HG03103 (cell line): ENCODE measurements around the gene PHF10.
"Not testable (repeated sequence)": the region's sequence is repeated elsewhere in the genome, so short reads cannot be mapped to it uniquely, and the experiment has no call there.

ENCODE experiments used
- ATAC-seq: cut with Tn5 transposase; IDR thresholded peaks from one replicate; pipeline ENCODE4 v1.9.1; 2021; ENCODE audit warnings: low read depth; ENCODE audit not compliant: unreplicated experiment

Gene PHF10

DNA sequence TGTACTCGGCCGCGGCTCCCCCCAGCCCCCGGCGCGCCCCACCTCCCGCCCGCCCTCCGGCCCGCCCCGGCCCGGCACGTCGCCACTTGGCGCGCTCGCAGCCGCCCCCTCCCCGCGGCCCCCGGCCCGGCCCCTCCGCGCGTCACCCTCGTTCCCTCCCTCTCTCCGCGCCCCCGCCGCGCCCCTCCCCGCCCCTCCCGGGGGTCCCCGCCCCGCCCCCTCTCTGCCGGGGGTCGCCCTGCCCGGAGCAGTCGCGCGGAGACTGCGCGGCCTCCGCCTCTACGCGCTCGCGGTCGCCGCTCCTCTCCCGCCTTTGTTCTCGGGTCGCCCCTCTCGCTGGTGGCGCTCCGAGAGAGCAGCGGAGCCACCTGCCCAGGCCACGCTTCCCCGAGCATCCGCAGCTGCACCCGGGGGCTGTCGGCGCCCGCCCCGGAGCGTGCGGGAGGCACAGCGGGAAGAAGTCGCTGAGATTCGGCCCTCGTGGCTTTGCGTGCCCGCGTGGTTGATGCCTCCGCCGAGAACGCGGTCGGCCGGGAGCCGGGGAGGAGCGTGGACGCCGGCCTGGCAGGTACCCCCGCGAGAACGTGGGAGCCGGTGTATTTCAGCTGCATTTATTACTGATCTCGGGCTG is at the start of gene PHF10:
PHF10 (minus strand) TSS at position 7 of the 631 bp plus-strand sequence. CDS start 569 bp downstream, outside the sequence.
- peak; percentile 33 for ATAC-seq

DNA sequence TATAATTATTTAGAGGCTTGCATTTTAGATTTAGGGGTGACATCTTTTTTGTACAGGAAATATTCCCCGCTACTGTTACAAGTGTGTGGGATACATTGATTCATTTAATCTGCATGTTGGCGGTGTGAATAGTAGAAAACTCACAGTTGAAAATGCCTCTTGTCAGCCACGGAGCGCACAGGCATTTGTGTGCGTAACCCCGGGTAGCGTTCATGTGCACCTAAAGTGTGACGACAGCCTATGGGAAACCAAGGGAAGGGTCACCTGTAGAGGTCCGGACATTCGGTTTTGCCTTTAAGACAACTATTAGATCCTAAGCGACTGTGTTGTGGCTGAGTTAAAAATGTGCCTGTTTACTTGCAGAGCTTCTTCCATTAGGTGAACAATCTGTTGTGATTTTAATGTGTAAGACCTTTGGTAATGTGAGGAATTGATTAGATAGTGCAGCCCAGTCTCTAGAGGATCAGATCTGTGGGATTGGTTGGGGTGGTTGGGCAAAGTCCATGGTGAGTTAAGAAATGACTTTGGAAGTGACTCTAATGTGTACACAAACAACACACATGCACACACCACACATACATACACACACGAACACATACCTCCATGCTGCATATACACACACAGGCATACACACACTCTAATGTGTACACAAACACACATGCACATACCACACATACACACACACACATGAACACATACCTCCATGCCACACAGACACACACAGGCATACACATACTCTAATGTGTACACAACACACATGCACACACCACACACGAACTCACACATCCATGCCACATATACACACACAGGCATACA is 42.8 kb upstream of the PHF10 start:
- no peak for ATAC-seq

DNA sequence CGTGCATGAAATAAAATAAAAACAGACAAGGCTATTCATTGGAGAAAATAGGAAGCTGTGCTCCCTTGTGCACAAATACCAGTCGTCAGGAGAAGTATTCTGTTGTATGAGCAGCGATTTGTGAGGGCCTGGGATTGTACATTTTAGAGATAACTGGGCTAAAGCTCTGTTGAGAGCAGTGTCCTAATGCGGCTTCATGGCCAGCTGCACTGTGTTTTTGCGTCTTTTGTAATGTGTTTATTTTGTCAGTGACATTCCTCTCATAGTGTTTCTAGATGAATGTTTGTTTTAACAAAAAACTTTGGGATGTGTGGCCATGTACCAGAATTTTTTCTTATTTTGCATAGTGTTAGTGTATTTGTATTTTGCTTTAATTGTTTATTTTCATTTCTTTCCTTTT is 41.9 kb upstream of the PHF10 start:
- ATAC-seq, result no peak

DNA sequence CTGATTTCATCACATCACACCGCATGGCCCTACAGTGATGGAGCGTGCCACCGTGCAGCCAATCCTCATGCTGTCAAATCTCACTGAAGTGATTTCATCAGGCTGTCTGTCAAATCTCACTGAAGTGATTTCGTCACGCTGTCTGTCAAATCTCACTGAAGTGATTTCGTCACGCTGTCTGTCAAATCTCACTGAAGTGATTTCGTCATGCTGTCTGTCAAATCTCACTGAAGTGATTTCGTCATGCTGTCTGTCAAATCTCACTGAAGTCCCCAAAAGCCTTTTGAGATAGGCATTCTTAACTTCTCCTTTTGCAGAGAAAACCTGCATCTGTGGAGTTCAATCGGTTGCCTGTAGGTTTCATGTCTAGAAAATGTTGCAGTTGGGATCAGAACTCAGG is 41.5 kb upstream of the PHF10 start:
- not testable (repeated sequence) for ATAC-seq

DNA sequence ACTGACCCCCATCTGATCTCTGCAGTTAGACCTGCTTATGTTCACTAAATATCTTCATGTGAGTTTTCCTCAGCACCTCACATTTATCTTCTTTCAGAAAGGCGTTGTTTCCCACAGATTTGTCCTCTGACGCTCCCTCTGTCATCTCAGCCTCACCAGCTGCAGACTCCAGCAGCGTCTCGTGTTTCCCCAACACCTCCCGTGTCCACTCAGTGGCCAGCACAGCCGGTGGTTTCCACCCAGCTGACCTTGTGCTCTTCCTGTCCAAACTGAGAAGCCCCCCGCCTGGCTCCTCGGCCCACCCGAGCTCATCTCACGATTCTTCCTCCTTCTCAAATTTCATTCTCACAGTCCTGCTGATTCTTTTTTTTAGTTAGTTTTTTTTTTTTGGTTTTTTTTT is 39.6 kb upstream of the PHF10 start:
- ATAC-seq, result no peak

DNA sequence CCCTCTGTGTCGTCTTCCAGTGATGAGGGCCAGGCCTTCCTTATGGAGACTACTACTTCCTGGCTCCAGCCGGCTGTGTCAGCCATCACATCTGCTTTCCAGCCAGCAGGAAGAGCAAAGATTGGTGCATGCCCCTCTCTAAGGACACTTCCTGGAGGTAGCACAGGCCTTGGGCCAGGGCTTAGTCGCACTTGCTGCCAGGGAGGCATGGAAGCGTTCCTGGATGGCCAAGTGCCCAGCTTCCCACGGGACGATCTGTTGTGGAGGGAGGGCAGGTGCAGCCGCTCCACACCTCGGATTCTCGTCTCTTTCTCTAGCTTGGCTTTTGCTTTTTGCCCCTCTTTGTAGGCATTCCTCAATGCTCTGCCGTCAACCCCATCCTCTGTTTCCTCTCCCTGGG is 39.0 kb upstream of the PHF10 start:
- no peak for ATAC-seq

DNA sequence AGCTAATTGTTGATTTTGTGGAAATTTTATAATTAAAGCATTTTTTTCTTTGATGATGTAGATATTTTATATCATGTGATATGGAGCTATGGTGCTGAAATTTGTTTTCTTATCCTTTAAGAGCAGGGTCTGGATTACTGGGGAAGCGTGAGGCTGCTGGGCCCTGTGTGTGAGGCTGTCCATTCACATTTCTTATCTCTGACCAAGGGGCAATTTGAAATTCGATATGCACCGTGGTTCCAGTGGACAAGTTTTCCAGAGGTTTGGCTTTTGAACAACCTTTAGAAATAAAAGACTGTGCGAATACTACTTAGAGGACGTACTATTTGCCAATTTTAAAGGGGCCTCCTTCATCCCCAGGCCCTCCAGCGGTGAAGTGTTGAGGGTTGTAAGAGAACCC is 30.9 kb upstream of the PHF10 start:
- no peak for ATAC-seq

DNA sequence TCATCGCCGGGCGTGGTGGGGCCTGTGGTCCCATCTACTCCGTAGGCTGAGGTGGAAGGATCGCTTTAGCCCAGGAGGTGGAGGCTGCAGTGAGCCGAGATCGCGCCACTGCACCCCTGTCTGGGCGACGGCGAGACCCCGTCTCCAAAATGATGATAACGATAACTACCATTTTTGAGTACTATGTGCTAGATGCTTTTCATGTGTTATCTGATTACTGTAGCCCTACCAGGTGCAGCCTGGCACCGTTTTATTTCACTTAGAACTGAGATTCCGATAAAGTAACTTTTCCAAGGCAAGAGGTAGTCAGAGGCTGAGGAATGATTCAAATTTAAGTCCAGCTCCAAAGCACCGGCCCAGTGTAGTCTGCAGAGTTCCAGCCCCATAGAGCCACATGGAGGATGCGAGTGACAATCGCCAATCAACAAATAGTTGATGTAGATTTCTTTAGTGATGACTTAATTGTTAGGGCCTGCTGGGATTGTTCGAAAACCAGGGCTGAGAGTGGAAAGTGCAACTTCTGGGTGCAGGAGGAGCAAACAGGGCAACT is 27.8 kb upstream of the PHF10 start:
- ATAC-seq, result no peak

DNA sequence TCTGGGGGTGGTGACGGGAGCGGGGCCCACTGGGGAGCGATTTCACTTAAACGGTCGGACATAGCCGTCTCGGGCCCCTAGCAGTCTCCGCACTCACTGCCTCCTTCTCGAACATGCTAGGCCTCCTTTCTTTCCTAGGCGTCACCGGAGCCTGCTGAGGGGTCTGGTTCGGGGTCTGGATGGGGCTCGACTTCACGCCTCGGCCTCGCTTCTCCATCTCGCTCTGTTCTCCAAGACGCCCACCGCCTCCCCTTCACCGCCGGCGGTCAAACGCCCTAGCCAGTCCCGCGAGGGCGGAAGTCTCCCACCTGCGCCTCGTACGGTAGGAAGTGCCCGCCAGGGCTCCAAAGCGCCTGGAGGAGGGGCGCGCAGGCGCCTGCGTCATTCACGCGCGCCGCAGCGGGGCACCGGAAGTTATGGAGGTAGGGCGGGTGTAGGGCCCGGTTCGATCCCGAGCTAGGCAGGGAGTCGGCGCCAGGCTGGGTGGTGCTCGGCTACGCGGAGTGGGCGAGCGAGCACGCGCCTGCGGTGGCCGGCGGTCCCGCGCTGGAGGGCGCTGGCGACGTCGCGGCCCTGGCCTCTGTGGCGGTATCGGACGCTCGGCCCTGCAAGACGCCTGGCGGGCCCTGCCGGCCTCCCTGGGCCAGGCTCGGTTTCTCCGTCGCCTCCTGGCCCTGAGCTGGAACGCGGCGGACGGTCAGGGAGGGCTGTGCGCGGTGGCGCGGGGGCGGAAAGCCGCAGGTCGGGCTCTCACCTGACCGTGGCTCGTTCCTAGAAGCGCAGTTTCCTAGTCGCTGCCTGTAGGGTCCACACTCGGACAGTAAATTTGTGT is 27.2 kb upstream of the PHF10 start, which contains the start of the genes DYNLT2 and ERMARD:
DYNLT2 (minus strand) TSS at position 331 of the 832 bp plus-strand sequence; CDS start at position 217, 114 bp downstream.
ERMARD (plus strand) TSS at position 381 of the 832 bp plus-strand sequence; CDS start at position 417, 36 bp downstream.
- ATAC-seq, result peak; percentile 93

DNA sequence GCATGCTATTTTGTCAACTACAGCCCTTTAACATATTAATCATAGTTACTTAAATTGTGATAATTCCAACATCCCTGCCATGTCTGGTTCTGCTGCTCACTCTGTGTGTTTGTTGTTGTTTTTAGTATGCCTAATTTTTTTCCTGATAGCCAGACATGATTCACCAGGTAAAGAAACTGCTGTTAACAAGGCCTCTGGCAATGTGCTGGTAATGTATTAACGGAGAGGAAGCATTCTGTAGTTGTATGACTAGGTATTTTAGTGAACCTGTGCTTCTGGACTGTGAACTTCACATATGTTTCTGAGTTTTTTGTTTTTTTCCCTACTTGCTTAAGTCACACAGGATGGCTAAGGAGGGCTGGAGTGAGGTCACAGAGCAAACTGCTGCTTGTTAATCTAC is 22.3 kb upstream of the PHF10 start:
- no peak for ATAC-seq

DNA sequence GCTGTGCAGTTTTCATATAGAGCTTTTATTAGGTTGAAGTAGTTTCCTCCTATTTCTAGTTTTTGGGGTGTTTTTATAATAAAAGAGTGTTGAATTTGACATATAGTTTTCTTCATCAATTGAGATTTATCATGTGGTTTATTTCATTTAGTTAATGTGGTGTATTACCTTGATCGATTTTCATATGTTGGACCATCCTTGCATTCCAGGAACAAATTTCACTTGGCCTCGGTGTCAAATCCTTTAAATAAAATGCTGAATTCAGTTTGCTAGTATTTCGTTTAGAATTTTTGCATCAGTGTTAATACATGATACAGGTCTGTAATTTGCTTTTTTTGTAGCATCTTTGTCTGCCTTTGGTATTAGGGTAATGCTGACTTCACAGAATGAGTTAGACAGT is 21.1 kb upstream of the PHF10 start:
- ATAC-seq, result no peak

DNA sequence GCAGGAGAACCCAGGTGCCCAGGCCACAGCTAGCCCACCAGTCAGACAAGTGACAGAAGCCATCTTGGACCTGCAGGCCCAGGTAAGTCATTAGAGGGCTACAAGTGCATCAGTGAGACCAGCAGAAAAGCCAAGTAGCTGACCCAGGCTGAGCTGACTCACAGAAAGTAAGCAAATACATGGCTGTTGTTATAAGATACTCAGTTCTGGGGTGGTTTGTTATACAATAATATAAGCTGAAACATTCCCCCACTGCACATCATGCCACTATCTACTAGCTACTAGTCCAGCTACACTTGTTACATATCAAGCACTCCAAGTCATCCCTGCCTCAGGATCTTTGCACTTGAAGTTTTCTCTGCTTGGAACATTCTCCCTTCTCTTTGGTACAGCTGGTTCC is 17.0 kb upstream of the PHF10 start:
- ATAC-seq, result no peak

DNA sequence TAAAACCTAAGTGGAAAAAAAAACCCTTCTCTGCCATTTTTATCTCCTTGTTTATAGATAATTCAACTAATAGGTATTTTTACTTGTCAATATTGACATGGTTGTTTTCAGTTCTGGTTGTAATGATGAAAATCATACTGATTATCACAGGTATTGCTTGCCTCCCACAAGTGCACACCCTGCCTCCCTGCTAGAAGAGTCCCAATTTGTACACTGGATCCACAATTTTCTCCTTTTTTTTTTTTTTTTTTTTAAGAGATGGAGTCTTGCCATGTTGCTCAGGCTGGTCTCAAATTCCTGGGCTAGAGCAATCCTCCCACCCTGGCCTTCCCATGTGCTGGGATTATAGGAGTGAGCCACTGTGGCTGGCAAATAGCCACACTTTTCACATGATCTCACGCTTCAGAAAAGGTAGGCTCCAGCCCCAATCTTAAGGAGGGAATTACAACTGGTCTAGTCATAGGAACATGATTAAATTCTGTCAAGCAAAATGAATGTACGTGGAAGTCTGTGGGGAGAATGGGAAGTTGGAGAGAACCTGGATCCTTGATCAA is 14.8 kb upstream of the PHF10 start:
- no peak for ATAC-seq

DNA sequence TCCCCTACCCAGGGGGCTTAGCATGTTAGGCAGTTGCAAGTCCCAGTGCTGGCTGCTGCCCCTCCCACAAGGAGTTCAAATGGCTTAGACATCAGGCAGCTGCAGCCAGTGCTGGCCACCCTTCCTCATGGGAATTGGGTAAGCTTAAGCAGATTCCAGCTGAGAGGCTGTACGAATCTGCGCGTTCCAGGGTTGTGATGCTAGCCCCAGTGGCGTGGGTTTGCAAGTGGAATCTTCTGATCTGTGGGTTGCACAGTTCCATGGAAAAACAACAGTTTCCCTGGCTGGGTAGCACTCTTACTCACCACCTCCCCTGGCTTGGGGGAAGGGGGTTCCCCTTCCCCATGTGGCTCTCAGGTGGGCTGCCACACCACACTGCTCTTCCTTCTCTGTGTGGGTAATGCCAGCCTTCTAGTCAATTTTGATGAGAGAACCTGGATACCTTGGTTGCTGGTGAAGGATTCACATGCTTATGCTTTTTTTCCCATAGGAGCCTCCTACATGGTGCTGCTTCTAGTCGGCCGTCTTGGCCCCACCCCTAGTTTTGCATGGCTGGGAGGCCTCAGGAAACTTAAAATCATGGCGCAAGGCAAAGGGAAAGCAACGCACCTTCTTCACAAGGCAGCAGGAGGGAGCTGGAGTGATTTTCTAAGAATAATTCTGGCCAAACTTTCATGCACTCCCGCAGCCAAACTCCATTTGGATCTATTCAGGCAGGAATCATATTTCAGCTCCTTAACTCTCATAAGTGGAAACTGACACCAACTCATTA is 14.1 kb upstream of the PHF10 start:
- ATAC-seq, result no peak

DNA sequence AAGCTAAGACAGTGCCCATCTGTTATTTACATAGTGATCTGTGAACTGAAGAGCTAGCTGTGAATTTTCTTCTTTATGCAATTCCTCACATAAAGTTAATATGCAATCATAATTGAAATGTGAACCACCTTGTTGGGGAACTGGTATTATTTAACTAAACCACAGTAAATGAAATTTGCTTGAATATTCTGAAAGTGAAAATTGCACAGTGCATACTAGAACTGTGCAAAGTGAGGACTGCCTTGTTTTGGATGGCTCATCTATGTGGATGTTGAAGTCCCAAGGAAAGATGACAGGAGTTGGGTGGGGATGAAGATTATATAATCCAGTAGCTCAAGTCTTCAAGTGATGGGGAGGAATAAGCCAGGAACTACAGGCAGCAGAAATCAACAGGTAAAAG is 5.7 kb upstream of the PHF10 start:
- no peak for ATAC-seq

DNA sequence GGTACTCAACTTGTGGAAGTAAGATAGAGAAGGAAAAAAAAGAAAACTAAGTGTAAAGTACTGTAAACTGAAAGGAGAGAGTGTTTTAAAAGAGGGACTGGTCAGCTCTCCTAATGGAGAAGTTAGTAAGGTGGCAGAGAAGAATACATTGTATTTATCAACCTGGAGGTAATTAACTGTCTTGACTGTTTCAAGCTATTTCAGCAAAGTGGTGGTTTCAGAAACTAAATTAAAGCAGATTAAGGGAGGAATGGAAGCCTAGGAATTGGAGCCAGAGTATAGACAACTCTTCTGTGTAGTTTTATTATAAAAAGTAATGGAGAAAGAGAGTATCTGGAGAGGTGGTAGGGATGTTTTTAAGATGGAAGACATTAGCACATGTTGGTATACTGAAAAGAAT is 2.7 kb upstream of the PHF10 start:
- no peak for ATAC-seq

DNA sequence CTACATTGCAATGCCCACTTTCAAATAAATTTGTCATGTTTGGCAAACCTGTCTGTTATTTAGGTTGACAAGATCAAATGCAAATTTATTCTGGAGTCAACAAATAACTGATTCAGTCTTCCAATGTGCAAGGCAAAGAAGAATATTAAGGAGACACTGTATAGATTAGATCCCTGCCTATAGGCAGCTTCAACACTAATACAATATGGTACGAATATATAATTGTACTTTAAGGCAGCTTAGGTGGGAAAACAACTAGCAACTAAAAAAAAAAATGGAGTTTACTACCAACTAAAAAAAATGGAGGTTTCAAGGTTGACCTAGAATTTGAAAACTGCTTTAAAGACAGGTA is 1.7 kb upstream of the PHF10 start:
- no peak for ATAC-seq

DNA sequence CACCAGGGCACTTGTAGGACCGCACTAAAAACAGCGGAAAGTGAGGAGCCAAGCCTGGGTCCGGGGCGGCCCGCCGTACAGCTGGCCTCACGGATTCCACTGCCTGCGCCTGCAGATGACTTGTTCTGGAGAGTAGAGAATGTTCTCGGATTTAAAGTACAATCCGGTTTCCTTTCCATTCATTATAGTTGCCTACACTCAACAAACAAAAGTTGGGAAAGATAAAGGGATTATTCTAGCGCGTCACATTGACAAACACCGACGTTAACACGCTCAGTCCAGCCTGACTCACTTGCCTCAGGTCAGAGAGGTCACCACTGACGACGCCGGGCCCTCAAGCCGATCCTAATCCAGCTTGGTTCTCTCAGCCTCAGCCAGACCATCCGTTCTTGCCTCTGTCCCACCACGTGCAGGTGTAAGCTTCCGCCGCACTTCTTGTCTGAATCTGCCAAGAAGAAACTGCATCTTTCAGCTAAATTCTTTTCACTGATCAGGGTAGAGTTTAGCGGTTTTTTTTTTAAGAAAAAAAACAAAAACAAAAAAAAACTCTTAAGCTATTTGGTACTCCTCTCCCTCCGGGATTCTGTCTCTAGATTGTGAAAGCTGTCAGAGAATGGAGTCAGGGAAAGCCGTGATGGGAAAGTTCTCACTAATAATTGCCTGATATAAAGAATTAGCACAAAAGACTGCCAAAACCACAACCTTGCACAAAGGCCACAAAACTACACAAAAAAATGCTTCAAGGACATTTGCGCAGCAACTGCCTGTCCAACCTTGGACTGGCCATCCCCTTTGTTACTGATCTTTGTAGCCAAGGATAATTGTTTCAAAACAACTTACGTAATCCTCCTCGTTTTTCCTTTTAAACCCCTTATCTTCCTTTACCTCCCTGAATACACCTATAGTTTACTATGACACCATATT is 1.1 kb upstream of the PHF10 start:
- peak; percentile 19 for ATAC-seq

DNA sequence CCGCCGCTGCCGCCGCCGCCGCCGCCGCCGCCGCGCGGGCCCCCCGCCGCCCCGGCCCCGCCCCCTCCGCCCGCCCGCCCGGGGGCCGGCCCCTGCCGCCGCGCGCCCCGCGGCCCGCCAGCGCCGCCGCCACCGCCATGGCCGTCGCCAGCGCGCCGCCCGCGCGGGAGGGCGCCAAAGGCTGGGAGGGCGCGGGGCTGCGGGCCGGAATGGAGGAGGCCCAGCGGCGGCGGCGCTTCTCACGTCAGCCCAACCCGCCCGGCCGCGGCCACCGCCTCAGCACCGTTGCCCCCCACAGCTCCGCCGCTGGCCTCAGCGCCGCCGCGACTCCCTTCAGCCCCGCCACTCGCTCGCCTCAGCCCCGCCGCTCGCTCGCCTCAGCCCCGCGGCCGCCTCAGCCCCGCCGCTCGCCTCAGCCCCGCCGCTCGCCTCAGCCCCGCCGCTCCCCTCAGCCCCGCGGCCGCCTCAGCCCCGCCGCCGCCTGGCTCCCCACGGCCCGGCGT is 258 bp downstream of the PHF10 start:
- peak; percentile 29 for ATAC-seq
